Sigmoid colon (tissue), 4 donors: ENCODE data around the gene DND1.

ENCODE experiments used
- EP300 ChIP-seq, 4 donors: sonication (generic); formaldehyde crosslinking; IDR thresholded peaks; one replicate each; pipeline ENCODE4 v1.6.1; 2017; ENCODE audit warnings: antibody characterized with exemption in 4 of 4
- POLR2AphosphoS5 ChIP-seq, 4 donors: sonication (generic); formaldehyde crosslinking; IDR thresholded peaks; one replicate each; pipeline ENCODE4 v1.6.1; 2017; ENCODE audit warnings: antibody characterized with exemption in 4 of 4
- TF ChIP-seq, protein P1 (sequence below), 4 experiments: fragments of 450-650 bp in 3 of 4; fragments of 200-600 bp in 1 of 4; IDR thresholded peaks; one replicate each; pipeline ENCODE4 v1.5.1; 2016 to 2019; ENCODE audit warnings: antibody characterized with exemption in 4 of 4, mild to moderate bottlenecking in 3 of 4, moderate library complexity in 2 of 4

DNA sequence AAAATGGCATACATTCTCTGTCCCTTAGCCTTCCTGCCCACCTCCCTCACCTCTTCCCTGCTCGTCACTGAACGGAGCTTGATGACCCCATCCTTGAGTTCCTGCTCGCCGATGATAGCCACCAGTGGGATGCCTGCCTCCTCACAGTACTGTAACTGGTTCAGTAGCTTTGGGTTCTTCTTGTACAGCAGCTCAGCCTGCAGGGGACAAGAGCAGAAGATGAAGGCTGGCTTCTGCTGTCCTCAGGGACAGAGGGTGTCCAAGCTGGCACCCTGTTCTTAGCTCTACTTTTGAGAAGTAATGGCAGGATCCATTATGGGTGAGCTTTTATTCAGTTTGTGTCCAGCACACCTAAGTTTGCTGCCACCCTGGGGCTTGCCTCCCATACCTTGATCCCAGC, 1.3 kb upstream of the DND1 start:
- TF ChIP-seq, protein P1, sequence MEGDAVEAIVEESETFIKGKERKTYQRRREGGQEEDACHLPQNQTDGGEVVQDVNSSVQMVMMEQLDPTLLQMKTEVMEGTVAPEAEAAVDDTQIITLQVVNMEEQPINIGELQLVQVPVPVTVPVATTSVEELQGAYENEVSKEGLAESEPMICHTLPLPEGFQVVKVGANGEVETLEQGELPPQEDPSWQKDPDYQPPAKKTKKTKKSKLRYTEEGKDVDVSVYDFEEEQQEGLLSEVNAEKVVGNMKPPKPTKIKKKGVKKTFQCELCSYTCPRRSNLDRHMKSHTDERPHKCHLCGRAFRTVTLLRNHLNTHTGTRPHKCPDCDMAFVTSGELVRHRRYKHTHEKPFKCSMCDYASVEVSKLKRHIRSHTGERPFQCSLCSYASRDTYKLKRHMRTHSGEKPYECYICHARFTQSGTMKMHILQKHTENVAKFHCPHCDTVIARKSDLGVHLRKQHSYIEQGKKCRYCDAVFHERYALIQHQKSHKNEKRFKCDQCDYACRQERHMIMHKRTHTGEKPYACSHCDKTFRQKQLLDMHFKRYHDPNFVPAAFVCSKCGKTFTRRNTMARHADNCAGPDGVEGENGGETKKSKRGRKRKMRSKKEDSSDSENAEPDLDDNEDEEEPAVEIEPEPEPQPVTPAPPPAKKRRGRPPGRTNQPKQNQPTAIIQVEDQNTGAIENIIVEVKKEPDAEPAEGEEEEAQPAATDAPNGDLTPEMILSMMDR (IDR thresholded peaks at IDR 0.05): no peak
- TF ChIP-seq EP300 (IDR thresholded peaks at IDR 0.05) (no peak), POLR2AphosphoS5 (IDR thresholded peaks at IDR 0.05) (no peak)
